Vagina (tissue), 2 donors: ENCODE measurements around the gene SLC22A13.

Experiments used
- CTCF ChIP-seq, 3 experiments: fragments of 450-650 bp in 2 of 3; fragments of 200-600 bp in 1 of 3; sonication (generic) in 1 of 3; IDR thresholded peaks; one replicate each; pipeline ENCODE4 v1.5.1; 2017 to 2019; ENCODE audit warnings: antibody characterized with exemption in 3 of 3, mild to moderate bottlenecking in 2 of 3, moderate library complexity in 2 of 3
- POLR2A ChIP-seq, 2 donors: fragments of 450-650 bp; IDR thresholded peaks; one replicate each; pipeline ENCODE4 v1.6.1; 2017; ENCODE audit warnings: antibody characterized with exemption in 2 of 2, mild to moderate bottlenecking in 2 of 2, moderate library complexity in 2 of 2

GRCh38 chr3:38314764-38315487 is 49.3 kb downstream of the SLC22A13 start:
- TF ChIP-seq POLR2A (IDR thresholded peaks at IDR 0.05) (no peak), CTCF (IDR thresholded peaks at IDR 0.05) (no peak)
